Gastrocnemius medialis (tissue), 4 donors: ENCODE measurements around the gene RABEP2. TPM values are rescaled to one million over a fixed set of nuclear protein-coding genes. Genes with fewer than 3 reads are reported as not detected.
"Not testable (repeated sequence)": the region's sequence is repeated elsewhere in the genome, so short reads cannot be mapped to it uniquely, and the experiment has no call there.

Source experiments
- ATAC-seq, 2 donors: fragments of 150-250 bp; one replicate each; pipeline ENCODE4 v1.9.1; 2016
- DNase-seq, 2 donors: peaks; one replicate each; pipeline ENCODE4 v3.0.0-alpha.2; 2019
- H3K27ac ChIP-seq, 4 donors: fragments of 200-600 bp; sonication (generic); 1 replicate in 1 of 4; 2 replicates in 3 of 4; pipeline ENCODE4 v1.5.1; 2016 to 2018; ENCODE audit warnings: mild to moderate bottlenecking in 2 of 4, moderate library complexity in 1 of 4
- H3K27me3 ChIP-seq, 3 donors: fragments of 200-600 bp; sonication (generic) in 2 of 3; 1 replicate in 1 of 3; 2 replicates in 2 of 3; pipeline versions ENCODE4 v1.5.1 to v1.6.0; 2016 to 2019; ENCODE audit warnings: mild to moderate bottlenecking in 1 of 3, moderate library complexity in 1 of 3
- H3K36me3 ChIP-seq, 2 donors: fragments of 200-600 bp; sonication (generic) in 1 of 2; one replicate each; pipeline ENCODE4 v1.5.1; 2017 to 2018
- H3K4me1 ChIP-seq, 2 donors: fragments of 200-600 bp; sonication (generic) in 1 of 2; one replicate each; pipeline ENCODE4 v1.5.1; 2016 to 2017; ENCODE audit warnings: mild to moderate bottlenecking in 2 of 2
- H3K4me3 ChIP-seq, 4 donors: fragments of 200-600 bp; sonication (generic) in 3 of 4; 1 replicate in 1 of 4; 2 replicates in 3 of 4; pipeline ENCODE4 v1.5.1; 2016 to 2019; ENCODE audit warnings: mild to moderate bottlenecking in 2 of 4
- H3K9me3 ChIP-seq, 3 donors: fragments of 200-600 bp; sonication (generic) in 2 of 3; 1 replicate in 1 of 3; 2 replicates in 2 of 3; pipeline ENCODE4 v1.5.1; 2016 to 2019
- POLR2A ChIP-seq, 2 donors: fragments of 450-650 bp; IDR thresholded peaks; one replicate each; pipeline ENCODE4 v1.6.1; 2017; ENCODE audit warnings: antibody characterized with exemption in 2 of 2, mild to moderate bottlenecking in 2 of 2, moderate library complexity in 2 of 2
- in situ Hi-C, 4 donors: fragments of 200-750 bp; cut with MboI; loops; one replicate each; pipeline versions ENCODE4 v1.15.0 to v1.8.0; 2017; ENCODE audit warnings: low sequenced_read_pairs in 4 of 4
- intact Hi-C: fragments of 100-400 bp; cut with DNase I; formaldehyde crosslinking; loops from one replicate; pipeline ENCODE4 v1.15.1; 2023; ENCODE audit warnings: low total_unique reads
- total RNA-seq, 4 donors: library from RNA; depleted of rRNA; stranded (reverse); fragments of >200 nt; gene quantifications; one replicate each; pipeline versions ENCODE4 v1.1.0 to v1.2.3, GENCODE V29; 2016
- TF ChIP-seq, protein P1 (sequence below), 5 experiments: fragments of 450-650 bp in 3 of 5; fragments of 200-600 bp in 2 of 5; sonication (generic) in 2 of 5; IDR thresholded peaks in 4 of 5; conservative IDR thresholded peaks in 1 of 5; 1 replicate in 4 of 5; 2 replicates in 1 of 5; pipeline ENCODE4 v1.5.1; 2016 to 2019; ENCODE audit warnings: antibody characterized with exemption in 5 of 5, mild to moderate bottlenecking in 3 of 5, moderate library complexity in 3 of 5

The RABEP2 gene
- total RNA-seq, 4 donors from 2014 or later: 2.9 to 13.9 (median 6.4) TPM

DNA sequence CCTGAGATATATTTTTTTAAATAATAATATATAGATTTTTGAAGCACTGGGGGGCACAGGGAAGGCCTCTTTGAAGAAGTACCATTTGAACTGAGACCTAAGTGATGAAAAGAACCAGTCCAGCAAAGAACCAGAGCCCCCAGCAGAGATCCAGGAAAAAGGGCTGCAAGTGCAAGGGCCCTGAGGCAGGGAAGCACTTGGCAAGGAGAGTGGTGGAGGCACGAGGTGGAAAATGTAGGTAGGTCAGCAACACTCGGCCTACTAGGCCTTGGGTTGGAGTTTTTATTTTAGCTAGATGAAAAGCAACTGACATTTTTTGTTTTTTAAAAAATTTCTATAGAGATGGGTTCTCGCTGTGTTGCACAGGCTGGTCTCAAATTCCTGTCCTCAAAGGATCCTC lies 5.2 kb upstream of the RABEP2 start:
- no peak for TF ChIP-seq POLR2A (IDR thresholded peaks at IDR 0.05)
- intact Hi-C loops: no loop called here
- H3K9me3 ChIP-seq: no peaks in the 10 kb centered on the region

DNA sequence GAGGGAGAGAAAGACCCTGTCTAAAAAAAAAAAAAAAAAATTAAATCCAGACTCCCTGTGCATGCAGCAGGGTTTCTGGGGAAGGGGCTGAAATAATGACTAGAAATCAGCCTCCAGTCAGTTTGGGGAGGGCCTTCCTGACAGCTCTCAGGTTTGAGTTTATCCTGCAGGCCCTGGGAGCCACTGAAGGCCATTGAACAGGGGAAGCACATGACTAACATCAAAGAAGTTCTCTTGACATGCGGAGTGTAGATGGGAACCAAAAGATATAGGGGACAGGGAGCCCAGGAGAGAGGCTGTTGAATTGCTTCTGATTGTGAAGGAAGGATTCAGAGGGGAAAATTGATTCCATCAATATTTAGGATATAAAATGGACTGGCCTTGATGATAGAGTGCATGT lies 2.8 kb upstream of the RABEP2 start:
- no peak for TF ChIP-seq POLR2A (IDR thresholded peaks at IDR 0.05)
- TF ChIP-seq, protein P1, sequence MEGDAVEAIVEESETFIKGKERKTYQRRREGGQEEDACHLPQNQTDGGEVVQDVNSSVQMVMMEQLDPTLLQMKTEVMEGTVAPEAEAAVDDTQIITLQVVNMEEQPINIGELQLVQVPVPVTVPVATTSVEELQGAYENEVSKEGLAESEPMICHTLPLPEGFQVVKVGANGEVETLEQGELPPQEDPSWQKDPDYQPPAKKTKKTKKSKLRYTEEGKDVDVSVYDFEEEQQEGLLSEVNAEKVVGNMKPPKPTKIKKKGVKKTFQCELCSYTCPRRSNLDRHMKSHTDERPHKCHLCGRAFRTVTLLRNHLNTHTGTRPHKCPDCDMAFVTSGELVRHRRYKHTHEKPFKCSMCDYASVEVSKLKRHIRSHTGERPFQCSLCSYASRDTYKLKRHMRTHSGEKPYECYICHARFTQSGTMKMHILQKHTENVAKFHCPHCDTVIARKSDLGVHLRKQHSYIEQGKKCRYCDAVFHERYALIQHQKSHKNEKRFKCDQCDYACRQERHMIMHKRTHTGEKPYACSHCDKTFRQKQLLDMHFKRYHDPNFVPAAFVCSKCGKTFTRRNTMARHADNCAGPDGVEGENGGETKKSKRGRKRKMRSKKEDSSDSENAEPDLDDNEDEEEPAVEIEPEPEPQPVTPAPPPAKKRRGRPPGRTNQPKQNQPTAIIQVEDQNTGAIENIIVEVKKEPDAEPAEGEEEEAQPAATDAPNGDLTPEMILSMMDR (IDR thresholded peaks at IDR 0.05 in 4 of 5, conservative IDR thresholded peaks at IDR 0.05 in 1 of 5): no peak
- in situ Hi-C loops: no loop called here
- no peak for ATAC-seq

More for the DNA sequence above, 5.2 kb upstream of the RABEP2 start:
- H3K36me3 ChIP-seq: no peaks in the 10 kb centered on the region
- in situ Hi-C loops: no loop called here
- H3K27ac ChIP-seq: no peak overlapping the region
- ATAC-seq: no peak
- no peaks in the 10 kb centered on the region for H3K27me3 ChIP-seq
- H3K4me3 ChIP-seq: no peak overlapping the region
- DNase-seq: no peak
- H3K4me1 ChIP-seq: peaks cover 4 to 5% of the 10 kb centered on the region in 2 donors

DNA sequence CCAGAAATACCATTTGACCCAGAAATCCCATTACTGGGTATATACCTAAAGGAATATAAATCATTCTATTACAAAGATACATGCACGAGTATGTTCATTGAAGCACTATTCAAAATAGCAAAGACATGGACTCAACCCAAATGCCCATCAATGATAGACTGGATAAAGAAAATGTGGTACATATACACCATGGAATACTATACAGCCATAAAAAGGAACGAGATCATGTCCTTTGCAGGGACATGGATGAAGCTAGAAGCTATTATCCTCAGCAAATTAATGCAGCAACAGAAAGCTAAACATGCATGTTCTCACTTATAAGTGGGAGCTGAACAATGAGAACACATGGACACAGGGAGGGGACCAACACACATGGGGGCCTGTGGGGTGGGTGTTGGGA lies 1.2 kb upstream of the RABEP2 start:
- H3K9me3 ChIP-seq, intact Hi-C loops, ATAC-seq, H3K27me3 ChIP-seq, in situ Hi-C loops, H3K4me1 ChIP-seq, DNase-seq, H3K36me3 ChIP-seq: not testable (repeated sequence)
- H3K27ac ChIP-seq: peak overlapping the region; percentile 83 to 99 (median 94)
- peak overlapping the region; percentile 67 to 99 (median 86) for H3K4me3 ChIP-seq

More for the DNA sequence above, 2.8 kb upstream of the RABEP2 start:
- H3K27ac ChIP-seq: no peak overlapping the region
- no peaks in the 10 kb centered on the region for H3K9me3 ChIP-seq
- intact Hi-C loops: no loop called here
- H3K27me3 ChIP-seq: no peaks in the 10 kb centered on the region
- DNase-seq: no peak
- no peak overlapping the region for H3K4me3 ChIP-seq
- peaks cover 9% of the 10 kb centered on the region in 2 donors for H3K4me1 ChIP-seq
- no peaks in the 10 kb centered on the region for H3K36me3 ChIP-seq

DNA sequence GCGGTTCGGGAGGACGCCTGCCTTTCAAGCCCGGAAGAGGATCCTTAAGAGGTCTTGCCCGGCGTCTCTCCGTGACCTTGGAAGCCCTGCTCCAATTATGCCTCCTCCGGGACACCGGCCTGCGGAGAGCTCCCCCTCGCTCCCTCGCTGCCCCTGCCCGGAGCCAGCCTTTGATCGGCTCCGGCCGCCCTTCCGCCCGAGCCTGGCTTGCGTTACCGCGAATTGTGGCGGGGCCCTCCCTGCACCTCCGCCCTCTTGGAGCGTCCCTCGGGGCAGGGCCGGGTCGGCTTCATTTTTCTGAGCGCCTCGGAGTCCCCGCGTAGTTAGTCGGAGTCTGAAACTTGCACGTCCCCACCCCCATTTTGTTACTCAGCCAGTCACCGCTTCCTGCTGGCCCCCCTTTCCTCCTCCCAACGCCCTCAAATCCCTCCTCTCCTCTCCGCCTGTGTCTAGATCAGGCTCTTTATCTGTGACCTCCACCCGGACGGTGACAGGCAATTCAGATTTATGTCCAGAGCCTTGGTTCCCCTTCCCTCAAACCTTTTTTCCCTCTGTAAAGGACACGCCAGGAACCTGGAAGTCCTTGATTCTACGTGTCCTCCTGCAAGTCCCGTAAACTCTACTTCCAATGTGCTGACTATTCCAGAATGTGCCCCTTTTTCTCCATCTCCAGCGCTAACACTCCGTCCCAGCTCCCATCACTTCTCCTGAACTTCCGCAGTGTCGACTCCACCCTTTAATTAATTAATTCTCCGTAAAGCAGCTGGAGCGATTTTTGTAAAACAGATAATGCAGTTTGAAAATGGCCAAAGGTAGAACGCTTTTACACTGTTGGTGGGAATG lies 569 bp upstream of the RABEP2 start:
- H3K9me3 ChIP-seq: no peaks in the 10 kb centered on the region
- H3K27ac ChIP-seq: peak overlapping the region; percentile 83 to 99 (median 94)
- no peaks in the 10 kb centered on the region for H3K36me3 ChIP-seq
- peak; percentile 7 to 43 for TF ChIP-seq POLR2A (IDR thresholded peaks at IDR 0.05)
- TF ChIP-seq, protein P1 (IDR thresholded peaks at IDR 0.05 in 4 of 5, conservative IDR thresholded peaks at IDR 0.05 in 1 of 5): peak in 1 of 5 experiments; percentile 16
- peak in 1 of 2 donors; percentile 55 for ATAC-seq
- H3K27me3 ChIP-seq: no peaks in the 10 kb centered on the region
- H3K4me1 ChIP-seq: peaks cover 9% of the 10 kb centered on the region in 2 donors
- in situ Hi-C loops (no loop called here), intact Hi-C loops (loop anchor here (1.0 to 2.0 kb wide), 4 partner anchors 25 to 103 kb away; partner anchors contain the start of genes ATXN2L, NFATC2IP and TUFM)
- DNase-seq: peak; percentile 32 to 66
- H3K4me3 ChIP-seq: peak overlapping the region; percentile 67 to 99 (median 86)

DNA sequence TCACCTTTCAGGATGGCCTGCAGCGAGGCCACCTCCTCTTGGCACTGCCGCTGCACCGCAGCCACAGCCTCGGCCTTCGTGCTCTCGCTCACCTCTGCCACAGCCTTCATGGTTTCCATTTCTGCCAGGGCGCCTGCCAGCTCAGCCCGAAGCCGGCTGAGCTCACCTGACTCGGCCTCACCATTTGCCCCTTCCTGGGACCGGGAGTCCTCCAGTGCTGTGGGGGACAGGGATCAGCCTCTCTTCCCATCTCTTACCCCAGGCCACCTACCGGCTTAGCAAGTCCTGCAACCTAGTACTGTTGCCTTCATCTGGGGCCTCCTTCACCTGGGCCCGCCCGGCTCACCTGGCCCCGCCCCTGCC lies 658 bp downstream of the RABEP2 start:
- intact Hi-C loops (loop anchor here (2.0 kb wide), 3 partner anchors 44 to 102 kb away; partner anchors contain the start of genes ATXN2L and TUFM), in situ Hi-C loops (no loop called here)
- Histone ChIP-seq H3K9me3 (no peaks in the 10 kb centered on the region), H3K4me1 (peaks cover 9% of the 10 kb centered on the region in 2 donors), H3K27me3 (no peaks in the 10 kb centered on the region), H3K36me3 (peaks cover 0 to 3% of the 10 kb centered on the region in 2 donors), H3K4me3 (peak overlapping the region; percentile 67 to 99 (median 86)), H3K27ac (peak overlapping the region; percentile 83 to 99 (median 94))
- TF ChIP-seq POLR2A (IDR thresholded peaks at IDR 0.05): no peak
- TF ChIP-seq, protein P1 (IDR thresholded peaks at IDR 0.05 in 4 of 5, conservative IDR thresholded peaks at IDR 0.05 in 1 of 5): no peak
- ATAC-seq (peak in 1 of 2 donors; percentile 25), DNase-seq (no peak)
